ENCODE results near the gene MOB1B.
"Not testable (repeated sequence)": the region's sequence is repeated elsewhere in the genome, so short reads cannot be mapped to it uniquely, and the experiment has no call there.

MOB1B gene

DNA sequence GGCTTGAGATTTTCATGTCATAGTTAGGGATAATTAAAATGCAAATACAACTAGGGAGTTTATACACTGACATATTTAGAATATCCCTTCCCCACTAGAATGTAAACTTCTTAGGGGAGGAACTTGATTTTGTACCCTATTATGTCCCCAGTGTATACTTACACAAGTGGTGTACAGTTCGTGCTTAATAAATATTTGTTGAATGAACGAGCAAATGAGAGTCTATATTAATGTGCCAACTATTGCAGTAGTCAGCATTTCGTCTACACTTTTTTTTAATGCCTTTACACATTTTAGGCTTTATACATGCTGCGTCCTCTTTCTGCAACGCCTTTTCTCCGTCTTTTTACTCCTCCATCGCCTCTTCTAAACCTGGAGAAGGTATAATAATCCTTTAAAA lies 8.4 kb upstream of the MOB1B start:
- H3K9me3 ChIP-seq (replicated peaks in 1 of 2; ENCODE audit: control insufficient read depth in 2 of 2, insufficient read depth in 1 of 2, low read depth in 1 of 2, low read length in 2 of 2), result no peaks in the 10 kb centered on the region
- H3K18ac ChIP-seq (ENCODE audit: low read length), result no peak overlapping the region
- no peaks in the 10 kb centered on the region for H3K27me3 ChIP-seq (ENCODE audit: control insufficient read depth in 3 of 3, insufficient read depth in 3 of 3, low read depth in 1 of 3, low read length in 3 of 3)
- no peak for DNase-seq (ENCODE audit: low spot score)
- no peak overlapping the region for H2BK12ac ChIP-seq (ENCODE audit: low read length)
- no peak overlapping the region for H3K23ac ChIP-seq (ENCODE audit: low read depth, low read length, poor library complexity)
- no peak overlapping the region for H3K27ac ChIP-seq (replicated peaks; ENCODE audit: low read length)
- no peaks in the 10 kb centered on the region for H3K36me3 ChIP-seq (replicated peaks in 1 of 2; ENCODE audit: control insufficient read depth in 2 of 2, insufficient read depth in 2 of 2, low read length in 2 of 2)
- no peak overlapping the region for H2AK5ac ChIP-seq (ENCODE audit: low read depth, low read length)
- no peak overlapping the region for H2BK15ac ChIP-seq (ENCODE audit: low read length)
- no peak overlapping the region for H3K9ac ChIP-seq (ENCODE audit: low read depth, low read length, poor library complexity)
- H4K8ac ChIP-seq (ENCODE audit: low read depth, low read length), result no peak overlapping the region
- H4K91ac ChIP-seq (ENCODE audit: low read depth, low read length, poor library complexity), result no peak overlapping the region
- no peak overlapping the region for H2BK5ac ChIP-seq (ENCODE audit: low read length)
- peaks cover 0 to 17% of the 10 kb centered on the region in 2 donors for H3K4me1 ChIP-seq (ENCODE audit: control insufficient read depth in 2 of 2, insufficient read depth in 1 of 2, low read depth in 1 of 2, low read length in 2 of 2)
- no peak overlapping the region for H2AFZ ChIP-seq (ENCODE audit: low read length)
- H3K4ac ChIP-seq (ENCODE audit: low read length), result no peak overlapping the region
- no peak overlapping the region for H3K4me3 ChIP-seq (ENCODE audit: low read length in 2 of 2)
- no peak overlapping the region for H3K4me2 ChIP-seq (ENCODE audit: insufficient read depth, low read length, poor library complexity, severe bottlenecking)
- H2BK120ac ChIP-seq (ENCODE audit: low read depth, low read length), result no peak overlapping the region
- no peaks in the 10 kb centered on the region for H3K79me1 ChIP-seq (ENCODE audit: low read depth, low read length)
- H3K14ac ChIP-seq (ENCODE audit: low read length), result no peak overlapping the region
- no CpG with 5 or more reads among the region's 7 CpGs for WGBS, 2 donors (ENCODE audit: extremely low coverage in 2 of 2, insufficient read length in 2 of 2, insufficient replicate concordance in 1 of 2)

DNA sequence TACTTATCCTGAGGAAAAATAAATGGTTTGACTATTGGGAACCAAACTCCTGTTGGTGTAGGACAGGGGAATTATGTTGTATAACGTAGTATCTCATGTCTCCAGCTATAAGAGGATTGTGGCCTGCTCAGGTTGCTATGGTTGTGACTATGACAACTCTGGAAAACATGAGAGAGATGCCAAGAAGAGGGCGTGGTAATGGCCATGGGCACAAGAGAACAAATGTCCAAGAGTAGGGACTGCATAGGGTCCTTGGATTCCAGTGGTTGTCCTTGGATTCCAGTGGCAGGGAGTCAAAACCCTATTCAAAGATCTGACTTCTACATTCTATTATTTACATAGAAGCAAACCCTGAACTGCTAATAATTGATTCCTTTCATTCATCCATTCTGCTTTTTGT lies 6.8 kb upstream of the MOB1B start:
- no peak overlapping the region for H3K14ac ChIP-seq (ENCODE audit: low read length)
- no peak overlapping the region for H2BK120ac ChIP-seq (ENCODE audit: low read depth, low read length)
- no peak overlapping the region for H3K4ac ChIP-seq (ENCODE audit: low read length)
- no peaks in the 10 kb centered on the region for H3K79me1 ChIP-seq (ENCODE audit: low read depth, low read length)
- no peak overlapping the region for H3K4me3 ChIP-seq (ENCODE audit: low read length in 2 of 2)
- H4K91ac ChIP-seq (ENCODE audit: low read depth, low read length, poor library complexity), result no peak overlapping the region
- no peaks in the 10 kb centered on the region for H3K36me3 ChIP-seq (replicated peaks in 1 of 2; ENCODE audit: control insufficient read depth in 2 of 2, insufficient read depth in 2 of 2, low read length in 2 of 2)
- no peaks in the 10 kb centered on the region for H3K27me3 ChIP-seq (ENCODE audit: control insufficient read depth in 3 of 3, insufficient read depth in 3 of 3, low read depth in 1 of 3, low read length in 3 of 3)
- peaks cover 0 to 17% of the 10 kb centered on the region in 2 donors for H3K4me1 ChIP-seq (ENCODE audit: control insufficient read depth in 2 of 2, insufficient read depth in 1 of 2, low read depth in 1 of 2, low read length in 2 of 2)
- H2AK5ac ChIP-seq (ENCODE audit: low read depth, low read length), result no peak overlapping the region
- H3K9ac ChIP-seq (ENCODE audit: low read depth, low read length, poor library complexity), result no peak overlapping the region
- H3K4me2 ChIP-seq (ENCODE audit: insufficient read depth, low read length, poor library complexity, severe bottlenecking), result no peak overlapping the region
- no peak overlapping the region for H3K23ac ChIP-seq (ENCODE audit: low read depth, low read length, poor library complexity)
- no peak overlapping the region for H2BK15ac ChIP-seq (ENCODE audit: low read length)
- WGBS, 2 donors (ENCODE audit: extremely low coverage in 2 of 2, insufficient read length in 2 of 2, insufficient replicate concordance in 1 of 2), result no CpG with 5 or more reads among the region's 2 CpGs
- H2BK12ac ChIP-seq (ENCODE audit: low read length), result no peak overlapping the region
- H3K27ac ChIP-seq (replicated peaks; ENCODE audit: low read length), result no peak overlapping the region
- H3K18ac ChIP-seq (ENCODE audit: low read length), result no peak overlapping the region
- H2AFZ ChIP-seq (ENCODE audit: low read length), result peak overlapping the region; percentile 31
- no peak for DNase-seq (ENCODE audit: low spot score)
- no peak overlapping the region for H2BK5ac ChIP-seq (ENCODE audit: low read length)
- H3K9me3 ChIP-seq (replicated peaks in 1 of 2; ENCODE audit: control insufficient read depth in 2 of 2, insufficient read depth in 1 of 2, low read depth in 1 of 2, low read length in 2 of 2), result no peaks in the 10 kb centered on the region
- H4K8ac ChIP-seq (ENCODE audit: low read depth, low read length), result no peak overlapping the region

DNA sequence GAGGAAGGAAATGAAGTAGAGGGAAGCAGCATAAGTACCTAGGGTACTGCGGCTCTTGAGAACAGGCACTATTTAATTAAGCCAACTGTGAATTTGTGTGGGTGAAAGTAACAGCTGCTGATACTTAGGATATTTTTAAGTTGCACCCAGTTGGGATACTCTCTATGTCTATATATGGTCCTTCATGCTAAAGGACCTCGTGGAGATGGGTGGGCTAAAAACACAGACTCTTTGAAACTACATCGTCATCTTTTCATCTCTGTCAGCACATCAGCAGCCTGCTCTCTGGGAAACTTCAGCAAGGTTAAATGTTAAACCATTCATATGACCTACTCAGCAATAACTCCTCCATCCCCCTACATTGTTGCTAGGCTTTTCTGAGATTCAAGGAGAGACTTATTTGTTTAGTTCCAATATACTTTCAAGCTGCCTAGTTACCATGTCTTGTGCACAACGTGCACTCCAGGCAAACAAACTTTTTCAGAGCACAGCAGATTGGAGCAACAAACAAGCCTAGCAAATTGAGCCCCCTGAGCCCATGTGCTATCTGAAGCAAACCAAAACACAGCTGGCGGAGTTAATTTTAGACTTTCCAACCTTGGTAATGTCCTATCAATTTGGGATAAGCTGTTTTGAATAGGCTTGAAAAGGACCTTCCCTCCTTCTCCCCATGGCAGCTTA lies 6.2 kb upstream of the MOB1B start:
- H3K27me3 ChIP-seq (ENCODE audit: control insufficient read depth in 3 of 3, insufficient read depth in 3 of 3, low read depth in 1 of 3, low read length in 3 of 3), result no peaks in the 10 kb centered on the region
- no CpG with 5 or more reads among the region's 5 CpGs for WGBS, 2 donors (ENCODE audit: extremely low coverage in 2 of 2, insufficient read length in 2 of 2, insufficient replicate concordance in 1 of 2)
- no peaks in the 10 kb centered on the region for H3K36me3 ChIP-seq (replicated peaks in 1 of 2; ENCODE audit: control insufficient read depth in 2 of 2, insufficient read depth in 2 of 2, low read length in 2 of 2)
- no peak overlapping the region for H2BK5ac ChIP-seq (ENCODE audit: low read length)
- H3K14ac ChIP-seq (ENCODE audit: low read length), result no peak overlapping the region
- no peak overlapping the region for H3K4ac ChIP-seq (ENCODE audit: low read length)
- H2AFZ ChIP-seq (ENCODE audit: low read length), result peak overlapping the region; percentile 31
- no peak overlapping the region for H3K27ac ChIP-seq (replicated peaks; ENCODE audit: low read length)
- peaks cover 0 to 17% of the 10 kb centered on the region in 2 donors for H3K4me1 ChIP-seq (ENCODE audit: control insufficient read depth in 2 of 2, insufficient read depth in 1 of 2, low read depth in 1 of 2, low read length in 2 of 2)
- no peaks in the 10 kb centered on the region for H3K9me3 ChIP-seq (replicated peaks in 1 of 2; ENCODE audit: control insufficient read depth in 2 of 2, insufficient read depth in 1 of 2, low read depth in 1 of 2, low read length in 2 of 2)
- no peak overlapping the region for H3K9ac ChIP-seq (ENCODE audit: low read depth, low read length, poor library complexity)
- H2BK15ac ChIP-seq (ENCODE audit: low read length), result no peak overlapping the region
- H2BK12ac ChIP-seq (ENCODE audit: low read length), result no peak overlapping the region
- H3K18ac ChIP-seq (ENCODE audit: low read length), result no peak overlapping the region
- H4K8ac ChIP-seq (ENCODE audit: low read depth, low read length), result no peak overlapping the region
- H3K4me2 ChIP-seq (ENCODE audit: insufficient read depth, low read length, poor library complexity, severe bottlenecking), result no peak overlapping the region
- H3K79me1 ChIP-seq (ENCODE audit: low read depth, low read length), result no peaks in the 10 kb centered on the region
- H2AK5ac ChIP-seq (ENCODE audit: low read depth, low read length), result no peak overlapping the region
- H3K23ac ChIP-seq (ENCODE audit: low read depth, low read length, poor library complexity), result no peak overlapping the region
- H2BK120ac ChIP-seq (ENCODE audit: low read depth, low read length), result no peak overlapping the region
- H3K4me3 ChIP-seq (ENCODE audit: low read length in 2 of 2), result no peak overlapping the region
- DNase-seq (ENCODE audit: low spot score), result no peak
- no peak overlapping the region for H4K91ac ChIP-seq (ENCODE audit: low read depth, low read length, poor library complexity)

DNA sequence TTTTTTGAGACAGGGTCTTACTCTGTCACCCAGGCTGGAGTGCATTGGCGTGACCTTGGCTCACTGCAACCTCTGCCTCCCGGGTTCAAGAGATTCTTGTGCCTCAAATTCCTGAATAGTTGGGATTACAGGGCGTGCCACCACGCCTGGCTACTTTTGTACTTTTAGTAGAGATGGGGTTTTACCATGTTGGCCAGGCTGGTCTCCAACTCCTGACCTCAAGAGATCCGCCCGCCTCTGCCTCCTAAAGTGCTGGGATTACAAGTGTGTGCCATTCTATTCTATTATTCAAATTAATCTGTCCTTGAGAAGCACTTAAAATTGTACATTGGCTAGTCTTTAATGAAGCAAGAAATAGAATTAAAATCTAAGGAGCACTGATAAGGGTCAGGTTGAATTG lies 3.6 kb upstream of the MOB1B start:
- not testable (repeated sequence) for H2BK5ac ChIP-seq (ENCODE audit: low read length); H3K23ac ChIP-seq (ENCODE audit: low read depth, low read length, poor library complexity); H3K9me3 ChIP-seq (replicated peaks in 1 of 2; ENCODE audit: control insufficient read depth in 2 of 2, insufficient read depth in 1 of 2, low read depth in 1 of 2, low read length in 2 of 2); H2AFZ ChIP-seq (ENCODE audit: low read length); H3K9ac ChIP-seq (ENCODE audit: low read depth, low read length, poor library complexity); DNase-seq (ENCODE audit: low spot score); H3K4me3 ChIP-seq (ENCODE audit: low read length in 2 of 2); H2AK5ac ChIP-seq (ENCODE audit: low read depth, low read length); H4K8ac ChIP-seq (ENCODE audit: low read depth, low read length); H3K4me2 ChIP-seq (ENCODE audit: insufficient read depth, low read length, poor library complexity, severe bottlenecking); H4K91ac ChIP-seq (ENCODE audit: low read depth, low read length, poor library complexity); H3K79me1 ChIP-seq (ENCODE audit: low read depth, low read length); H3K27me3 ChIP-seq (ENCODE audit: control insufficient read depth in 3 of 3, insufficient read depth in 3 of 3, low read depth in 1 of 3, low read length in 3 of 3); H3K18ac ChIP-seq (ENCODE audit: low read length); H3K27ac ChIP-seq (replicated peaks; ENCODE audit: low read length); H2BK120ac ChIP-seq (ENCODE audit: low read depth, low read length); H3K36me3 ChIP-seq (replicated peaks in 1 of 2; ENCODE audit: control insufficient read depth in 2 of 2, insufficient read depth in 2 of 2, low read length in 2 of 2); H3K4ac ChIP-seq (ENCODE audit: low read length); H2BK12ac ChIP-seq (ENCODE audit: low read length); H2BK15ac ChIP-seq (ENCODE audit: low read length); H3K14ac ChIP-seq (ENCODE audit: low read length)
- peaks cover 1 to 17% of the 10 kb centered on the region in 2 donors for H3K4me1 ChIP-seq (ENCODE audit: control insufficient read depth in 2 of 2, insufficient read depth in 1 of 2, low read depth in 1 of 2, low read length in 2 of 2)
- WGBS, 2 donors (ENCODE audit: extremely low coverage in 2 of 2, insufficient read length in 2 of 2, insufficient replicate concordance in 1 of 2), result no CpG with 5 or more reads among the region's 6 CpGs
